HepG2 (cell line): ENCODE measurements around the gene SLC66A3. TPM values are rescaled to one million over a fixed set of nuclear protein-coding genes. Genes with fewer than 3 reads are reported as not detected.

Experiments used
- ATAC-seq: fragments of 200-7000 bp; cut with Tn5 transposase; 3 replicates; pipeline ENCODE4 v1.9.1; 2020; ENCODE audit warnings: mild to moderate bottlenecking, moderate library complexity
- BruUV-seq: library from RNA; stranded (reverse); fragments of 400-500 nt; replicated peaks from 2 replicates; lab custom pipeline; 2021; lab: Mats Ljungman, UMichigan
- CTCF ChIA-PET: fragments of 300-600 bp; formaldehyde crosslinking; extraction: SDS; loops from one replicate; lab custom pipeline; 2021; ENCODE audit warnings: low total read pairs, inconsistent platforms, low intra/inter-chr PET ratio; lab: Yijun Ruan, JAX
- POLR2A ChIA-PET: fragments of 350-600 bp; sonication (Branson Sonifier 250); formaldehyde crosslinking; loops from one replicate; lab custom pipeline; 2020; ENCODE audit warnings: antibody characterized with exemption, inconsistent platforms; lab: Yijun Ruan, JAX
- DNase-seq: peaks from one replicate; pipeline ENCODE4 v3.0.0-alpha.2; 2015; ENCODE audit warnings: low spot score
- FAIRE-seq: peaks from 3 replicates; lab custom pipeline; 2011; peaks lifted over from hg19 to GRCh38; lab: Jason Lieb, UNC
- H2AFZ ChIP-seq: one replicate; pipeline ENCODE4 v1.6.1; 2011; ENCODE audit warnings: low read length, inconsistent platforms
- H3K27ac ChIP-seq: fragments of 300-600 bp; 3 replicates; pipeline ENCODE4 v1.8.0; 2011; ENCODE audit warnings: mixed run types, mild to moderate bottlenecking, mixed read lengths, low read length, inconsistent platforms; ENCODE audit not compliant: insufficient read depth; ENCODE audit errors: extremely low read length
- H3K27me3 ChIP-seq, 2 experiments: fragments of 200-600 bp in 1 of 2; 2 replicates in 1 of 2; 3 replicates in 1 of 2; pipeline versions ENCODE4 v1.6.0 to v1.8.0; 2011; ENCODE audit warnings: low read length in 2 of 2, mild to moderate bottlenecking in 2 of 2, moderate library complexity in 2 of 2, inconsistent platforms in 1 of 2; ENCODE audit not compliant: insufficient read depth in 2 of 2, control insufficient read depth in 1 of 2
- H3K36me3 ChIP-seq, 2 experiments: fragments of 200-600 bp in 1 of 2; replicated peaks in 1 of 2; 2 replicates in 1 of 2; 3 replicates in 1 of 2; pipeline versions ENCODE4 v1.5.1 to v1.8.0; 2011; ENCODE audit warnings: low read length in 2 of 2, inconsistent platforms in 1 of 2; ENCODE audit not compliant: insufficient read depth in 2 of 2, control insufficient read depth in 1 of 2
- H3K4me1 ChIP-seq: 2 replicates; pipeline ENCODE4 v1.5.1; 2012; ENCODE audit warnings: low read length, inconsistent platforms; ENCODE audit not compliant: insufficient read depth
- H3K4me2 ChIP-seq: 2 replicates; pipeline ENCODE4 v1.6.0; 2011; ENCODE audit warnings: low read depth, low read length, inconsistent platforms
- H3K4me3 ChIP-seq, 3 experiments: fragments of 200-600 bp in 1 of 3; sonication (generic), shearing (Covaris generic) in 1 of 3; replicated peaks in 1 of 3; 2 replicates each; pipeline ENCODE4 v1.5.1; 2011 to 2016; ENCODE audit warnings: low read length in 3 of 3, inconsistent platforms in 2 of 3, low read depth in 2 of 3, mild to moderate bottlenecking in 2 of 3, control low read depth in 1 of 3, mixed read lengths in 1 of 3; ENCODE audit not compliant: insufficient read depth in 1 of 3
- H3K79me2 ChIP-seq: one replicate; pipeline ENCODE4 v1.6.1; 2011; ENCODE audit warnings: low read length, inconsistent platforms; ENCODE audit not compliant: insufficient read depth
- H3K9ac ChIP-seq: 2 replicates; pipeline ENCODE4 v1.6.0; 2011; ENCODE audit warnings: mild to moderate bottlenecking, low read depth, low read length, inconsistent platforms; ENCODE audit not compliant: insufficient read depth
- H3K9me3 ChIP-seq: 2 replicates; pipeline ENCODE4 v1.5.1; 2012; ENCODE audit warnings: mild to moderate bottlenecking, low read length
- H4K20me1 ChIP-seq: 2 replicates; pipeline ENCODE4 v1.6.0; 2011; ENCODE audit warnings: inconsistent platforms, mild to moderate bottlenecking, low read length, moderate library complexity; ENCODE audit not compliant: insufficient read depth
- AGO2 ChIP-seq: fragments of 200-400 bp; formaldehyde crosslinking; optimal IDR thresholded peaks from 2 replicates; pipeline ENCODE3; 2017; ENCODE audit warnings: mild to moderate bottlenecking, low read depth, low read length, moderate library complexity
- PHB2 ChIP-seq: fragments of 450-650 bp; IDR thresholded peaks from 2 replicates; pipeline ENCODE4 v1.6.1; 2018; ENCODE audit not compliant: partially characterized antibody
- RBM22 ChIP-seq: fragments of 200-400 bp; formaldehyde crosslinking; optimal IDR thresholded peaks from 2 replicates; pipeline ENCODE3; 2017; ENCODE audit warnings: mild to moderate bottlenecking, low read length, moderate library complexity
- RFX5 ChIP-seq: IDR thresholded peaks from 2 replicates; pipeline ENCODE4 v1.6.1; 2011; ENCODE audit warnings: low read depth, low read length, improper control_type of control experiment
- U2AF1 ChIP-seq: fragments of 200-400 bp; formaldehyde crosslinking; optimal IDR thresholded peaks from 2 replicates; pipeline ENCODE3; 2017; ENCODE audit warnings: mild to moderate bottlenecking, low read depth, low read length
- WGBS: methylation state at CpG from one replicate; pipeline ENCODE4 v1.1.6; 2017; ENCODE audit warnings: low lambda C conversion rate; 5-methylcytosine and 5-hydroxymethylcytosine counted together
- in situ Hi-C: cut with HindIII; loops from 2 replicates; pipeline ENCODE4 v1.10.0; 2017; ENCODE audit warnings: low pct_unique_long_range_greater_than_20kb; ENCODE audit not compliant: extremely low pct_ligation_motif_present
- intact Hi-C: fragments of 100-400 bp; cut with micrococcal nuclease; formaldehyde crosslinking; loops from one replicate; pipeline ENCODE4 v1.10.0; 2022; ENCODE audit not compliant: unreplicated experiment
- polyA plus RNA-seq, 8 experiments: library from polyadenylated mRNA; depleted of rRNA in 3 of 8; stranded (reverse) in 7 of 8; unstranded in 1 of 8; fragments of >200 nt; fragmentation: Illumina TruSeq in 4 of 8; extraction: Trizol in 4 of 8; gene quantifications; 2 replicates each; pipeline versions ENCODE4 v1.2.1 to v1.2.3, GENCODE V29; 2011 to 2016; ENCODE audit warnings: low read depth in 4 of 8, missing spikeins in 1 of 8, mixed read lengths in 1 of 8; ENCODE audit not compliant: insufficient read depth in 1 of 8
- total RNA-seq, 5 experiments: library from RNA; depleted of rRNA; stranded (reverse); fragments of >200 nt; fragmentation: Illumina TruSeq; extraction: Trizol; gene quantifications; 2 replicates each; pipeline ENCODE4 v1.2.3, GENCODE V29; 2016; ENCODE audit warnings: low read depth in 1 of 5

Gene SLC66A3
- total and polyA plus RNA-seq, 2 of the 13 experiments (the other 11 are each of a cell fraction or from before 2014, with no cell fraction given) = 2.2 to 3.7 TPM

GRCh38 chr2:11201969-11202368, 46.7 kb downstream of the SLC66A3 start:
- Histone ChIP-seq H2AFZ (no peak overlapping the region), H3K4me2 (no peak overlapping the region), H3K79me2 (no peaks in the 10 kb centered on the region), H4K20me1 (no peaks in the 10 kb centered on the region), H3K4me1 (no peaks in the 10 kb centered on the region), H3K27me3 (no peaks in the 10 kb centered on the region), H3K9me3 (no peaks in the 10 kb centered on the region), H3K4me3 (no peak overlapping the region), H3K36me3 (peaks cover 20 to 92% of the 10 kb centered on the region in 2 experiments), H3K9ac (no peak overlapping the region), H3K27ac (no peak overlapping the region)
- ATAC-seq (no peak), DNase-seq (no peak), FAIRE-seq (no peak)
- in situ Hi-C loops = no loop called here
- BruUV-seq = no TSS peak
- ChIA-PET POLR2A (no interaction called here), CTCF (no interaction called here)
- 96% methylated on average over 5 of the region's 5 CpGs for WGBS
- TF ChIP-seq RBM22 (peak; percentile 93), RFX5 (no peak), PHB2 (no peak)
- intact Hi-C loops = no loop called here

- Histone ChIP-seq H3K4me1 (no peaks in the 10 kb centered on the region), H2AFZ (no peak overlapping the region), H3K79me2 (no peaks in the 10 kb centered on the region), H4K20me1 (no peaks in the 10 kb centered on the region), H3K36me3 (peaks cover 27 to 88% of the 10 kb centered on the region in 2 experiments), H3K27me3 (no peaks in the 10 kb centered on the region), H3K9me3 (no peaks in the 10 kb centered on the region), H3K27ac (no peak overlapping the region), H3K4me3 (no peak overlapping the region), H3K9ac (no peak overlapping the region)
- no TSS peak for BruUV-seq
- CTCF ChIA-PET = no interaction called here
- ATAC-seq = no peak
- FAIRE-seq = no peak
- in situ Hi-C loops = no loop called here
- POLR2A ChIA-PET = no interaction called here
- WGBS = 94% methylated on average over 3 of the region's 3 CpGs
- DNase-seq = no peak
- TF ChIP-seq RBM22 (peak; percentile 84), AGO2 (peak; percentile 38), U2AF1 (no peak)
- TF ChIP-seq, all 625 proteins: peak for 2
- intact Hi-C loops = no loop called here
- H3K4me2 ChIP-seq = no peak overlapping the region
Observed at GRCh38 chr2:11203480-11203879, 48.2 kb downstream of the SLC66A3 start.
